ENCODE results near the gene PARVA.

- no peak for TF ChIP-seq CTCF (IDR thresholded peaks at IDR 0.05)
- TF ChIP-seq, protein P1, sequence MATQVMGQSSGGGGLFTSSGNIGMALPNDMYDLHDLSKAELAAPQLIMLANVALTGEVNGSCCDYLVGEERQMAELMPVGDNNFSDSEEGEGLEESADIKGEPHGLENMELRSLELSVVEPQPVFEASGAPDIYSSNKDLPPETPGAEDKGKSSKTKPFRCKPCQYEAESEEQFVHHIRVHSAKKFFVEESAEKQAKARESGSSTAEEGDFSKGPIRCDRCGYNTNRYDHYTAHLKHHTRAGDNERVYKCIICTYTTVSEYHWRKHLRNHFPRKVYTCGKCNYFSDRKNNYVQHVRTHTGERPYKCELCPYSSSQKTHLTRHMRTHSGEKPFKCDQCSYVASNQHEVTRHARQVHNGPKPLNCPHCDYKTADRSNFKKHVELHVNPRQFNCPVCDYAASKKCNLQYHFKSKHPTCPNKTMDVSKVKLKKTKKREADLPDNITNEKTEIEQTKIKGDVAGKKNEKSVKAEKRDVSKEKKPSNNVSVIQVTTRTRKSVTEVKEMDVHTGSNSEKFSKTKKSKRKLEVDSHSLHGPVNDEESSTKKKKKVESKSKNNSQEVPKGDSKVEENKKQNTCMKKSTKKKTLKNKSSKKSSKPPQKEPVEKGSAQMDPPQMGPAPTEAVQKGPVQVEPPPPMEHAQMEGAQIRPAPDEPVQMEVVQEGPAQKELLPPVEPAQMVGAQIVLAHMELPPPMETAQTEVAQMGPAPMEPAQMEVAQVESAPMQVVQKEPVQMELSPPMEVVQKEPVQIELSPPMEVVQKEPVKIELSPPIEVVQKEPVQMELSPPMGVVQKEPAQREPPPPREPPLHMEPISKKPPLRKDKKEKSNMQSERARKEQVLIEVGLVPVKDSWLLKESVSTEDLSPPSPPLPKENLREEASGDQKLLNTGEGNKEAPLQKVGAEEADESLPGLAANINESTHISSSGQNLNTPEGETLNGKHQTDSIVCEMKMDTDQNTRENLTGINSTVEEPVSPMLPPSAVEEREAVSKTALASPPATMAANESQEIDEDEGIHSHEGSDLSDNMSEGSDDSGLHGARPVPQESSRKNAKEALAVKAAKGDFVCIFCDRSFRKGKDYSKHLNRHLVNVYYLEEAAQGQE (IDR thresholded peaks at IDR 0.05) = no peak
- no peak for TF ChIP-seq HDAC2 (IDR thresholded peaks at IDR 0.05)
- no peak for TF ChIP-seq POLR2A (IDR thresholded peaks at IDR 0.05; ENCODE audit: low read length)
- no peak for TF ChIP-seq NR3C1 (IDR thresholded peaks at IDR 0.05)
- no peak for TF ChIP-seq SMC3 (IDR thresholded peaks at IDR 0.05)
- no peak for TF ChIP-seq CHD2 (IDR thresholded peaks at IDR 0.05; ENCODE audit: low read length, partially characterized antibody)
- TF ChIP-seq MAFK (IDR thresholded peaks at IDR 0.05; ENCODE audit: partially characterized antibody) = no peak
- TF ChIP-seq TFCP2L1 (CRISPR knock-in tag; IDR thresholded peaks at IDR 0.05) = no peak
- TF ChIP-seq ZFP36 (IDR thresholded peaks at IDR 0.05; ENCODE audit: borderline replicate concordance, partially characterized antibody) = no peak
- TF ChIP-seq EP300 (IDR thresholded peaks at IDR 0.05) = no peak
- no peak for TF ChIP-seq PHF8 (IDR thresholded peaks at IDR 0.05; ENCODE audit: borderline replicate concordance, low read depth)
- TF ChIP-seq MYC (IDR thresholded peaks at IDR 0.05; ENCODE audit: borderline replicate concordance, low read length) = no peak
- TF ChIP-seq EHMT2 (IDR thresholded peaks at IDR 0.05; ENCODE audit: low read depth) = no peak
Measured at GRCh38 chr11:12525466-12526055, 148.2 kb downstream of the PARVA start.

All from A549 (cell line).